GM10847 (cell line): ENCODE data around the gene SLC34A3.

Experiments used
- POLR2A ChIP-seq: IDR thresholded peaks from 2 replicates; pipeline ENCODE4 v1.6.1; 2011; ENCODE audit not compliant: insufficient read length; ENCODE audit errors: extremely low read depth

The SLC34A3 gene

DNA sequence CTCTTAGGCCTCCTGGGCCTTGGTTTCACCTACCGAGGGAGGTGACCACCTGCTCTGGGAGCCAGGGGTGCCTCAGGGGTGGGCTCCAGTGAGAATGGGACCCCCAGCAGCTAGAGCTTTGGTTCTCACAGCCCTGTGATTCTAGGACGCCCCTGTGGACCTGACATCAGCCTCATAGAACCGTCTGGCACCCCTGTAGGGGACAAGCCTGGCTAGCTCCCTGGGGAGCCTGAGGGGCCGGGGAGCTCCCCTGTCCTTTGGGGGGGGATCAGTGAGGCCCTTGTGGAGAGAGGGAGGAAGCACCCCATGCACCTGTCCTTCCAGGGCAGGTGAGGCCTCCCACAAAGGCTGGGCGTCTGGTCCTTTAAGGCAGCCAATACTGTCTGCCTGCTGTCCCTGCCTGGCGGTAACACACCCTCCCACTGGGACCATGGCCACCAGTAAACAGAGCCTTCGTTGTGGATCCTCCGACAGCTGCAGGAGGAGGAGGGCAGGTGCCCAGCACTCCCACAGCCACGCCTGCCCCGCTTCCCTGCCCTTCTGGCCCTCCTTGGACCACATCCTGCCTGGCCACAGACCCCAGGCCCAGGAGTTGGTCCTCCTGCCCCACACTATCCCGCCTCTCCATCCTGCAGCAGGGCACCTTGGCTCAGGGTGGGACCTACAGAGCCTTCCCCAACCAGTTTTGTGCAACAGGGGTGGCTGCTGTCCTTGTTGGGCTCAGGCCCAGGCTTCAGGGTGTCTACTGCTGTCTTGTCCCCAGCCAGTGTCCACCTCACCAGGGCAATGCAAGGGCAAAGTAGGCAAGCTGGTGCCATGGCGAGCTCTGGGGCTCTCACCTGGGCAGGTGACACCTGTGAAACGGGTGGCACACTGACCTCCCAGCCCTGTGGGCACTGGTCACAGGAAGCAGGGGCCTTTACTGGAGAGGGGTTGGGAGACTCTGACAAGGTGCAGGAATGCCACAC is 7.3 kb downstream of the SLC34A3 start:
- no peak for TF ChIP-seq POLR2A

DNA sequence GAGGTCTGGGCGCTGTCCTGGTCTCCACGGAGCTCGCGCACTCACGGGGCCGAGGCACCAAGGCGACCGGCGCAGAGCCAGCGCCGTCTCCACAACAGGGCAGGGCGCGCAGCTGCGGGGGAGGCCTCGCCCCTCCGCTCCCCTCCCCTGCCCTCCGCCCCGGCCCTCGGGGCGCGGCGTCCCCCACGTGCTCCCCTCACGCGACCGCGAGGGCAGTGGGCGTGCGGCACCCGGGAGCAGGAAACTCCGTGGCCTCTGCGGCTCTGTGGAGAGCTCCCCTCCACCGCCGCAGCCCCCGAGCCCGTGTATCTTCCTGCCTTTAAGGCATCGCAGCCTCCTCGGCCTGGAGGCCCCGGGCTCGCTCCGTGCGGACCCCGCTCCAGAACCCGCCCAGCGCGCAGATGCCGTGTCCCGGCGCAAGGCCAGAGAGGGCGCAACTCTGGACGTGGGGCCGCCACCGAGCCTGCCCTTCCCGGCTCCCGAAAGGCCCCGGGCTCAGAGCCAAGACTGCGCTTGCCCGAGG is 9.7 kb downstream of the SLC34A3 start:
- peak; percentile 57 for TF ChIP-seq POLR2A

DNA sequence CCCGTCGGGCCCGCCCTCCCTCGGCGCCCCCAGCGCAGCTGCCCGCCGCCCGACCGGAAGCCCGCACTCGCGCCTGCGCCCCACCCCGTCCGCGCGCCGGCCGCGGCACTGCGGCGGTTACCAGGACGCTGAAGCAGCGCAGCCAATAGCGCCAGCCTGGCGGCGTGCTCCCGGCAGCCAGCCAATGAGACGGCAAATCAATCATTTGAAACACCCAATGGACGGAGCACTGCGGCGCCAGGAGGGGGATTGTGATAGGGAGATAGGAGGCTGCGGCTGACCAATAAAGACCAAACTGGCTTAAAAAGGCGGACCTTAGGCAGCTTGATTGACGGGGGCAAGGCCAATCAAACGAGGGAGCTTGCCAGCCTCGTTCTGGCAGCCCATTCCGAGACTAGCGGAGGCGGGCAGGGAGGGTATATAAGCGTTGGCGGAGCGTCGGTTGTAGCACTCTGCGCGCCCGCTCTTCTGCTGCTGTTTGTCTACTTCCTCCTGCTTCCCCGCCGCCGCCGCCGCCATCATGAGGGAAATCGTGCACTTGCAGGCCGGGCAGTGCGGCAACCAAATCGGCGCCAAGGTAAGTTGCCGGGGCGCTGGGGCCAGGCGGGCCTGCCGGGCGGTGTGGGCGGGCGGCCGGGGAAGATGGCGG is 10.3 kb downstream of the SLC34A3 start, which contains the start of gene TUBB4B:
TUBB4B (plus strand) TSS at position 447 of the 649 bp plus-strand sequence; CDS start at position 521, 74 bp downstream.
- peak; percentile 100 for TF ChIP-seq POLR2A

DNA sequence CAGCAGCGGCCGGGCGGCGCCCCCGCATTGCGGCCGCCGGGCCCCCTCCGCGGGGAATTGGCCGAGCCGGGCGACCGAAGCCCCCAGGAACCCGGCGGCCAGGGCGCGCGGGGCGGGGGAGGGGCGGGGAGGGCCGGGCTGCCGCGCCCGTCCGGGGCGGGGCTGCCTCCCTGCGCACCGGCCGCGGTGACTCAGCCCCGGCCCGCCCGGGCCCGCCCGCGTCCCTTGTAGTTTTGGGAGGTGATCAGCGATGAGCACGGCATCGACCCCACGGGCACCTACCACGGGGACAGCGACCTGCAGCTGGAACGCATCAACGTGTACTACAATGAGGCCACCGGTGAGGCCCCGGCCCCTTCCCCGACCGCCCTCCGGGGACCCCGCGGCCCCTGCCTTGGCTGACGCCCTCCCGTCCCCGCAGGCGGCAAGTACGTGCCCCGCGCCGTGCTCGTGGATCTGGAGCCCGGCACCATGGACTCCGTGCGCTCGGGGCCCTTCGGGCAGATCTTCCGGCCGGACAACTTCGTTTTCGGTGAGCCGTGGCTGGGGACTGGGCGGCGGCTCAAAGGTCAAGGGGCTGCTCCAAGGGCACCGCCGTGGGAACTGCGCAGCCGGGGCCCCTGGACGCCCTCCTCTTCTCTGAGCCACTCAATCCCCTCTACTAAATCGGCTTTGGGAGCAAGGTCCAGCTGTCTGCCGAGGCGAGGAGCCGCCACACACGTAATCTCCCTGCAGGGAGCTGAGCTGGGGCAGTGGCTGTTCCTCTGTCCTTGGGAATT is 11.0 kb downstream of the SLC34A3 start:
- TF ChIP-seq POLR2A, result no peak

DNA sequence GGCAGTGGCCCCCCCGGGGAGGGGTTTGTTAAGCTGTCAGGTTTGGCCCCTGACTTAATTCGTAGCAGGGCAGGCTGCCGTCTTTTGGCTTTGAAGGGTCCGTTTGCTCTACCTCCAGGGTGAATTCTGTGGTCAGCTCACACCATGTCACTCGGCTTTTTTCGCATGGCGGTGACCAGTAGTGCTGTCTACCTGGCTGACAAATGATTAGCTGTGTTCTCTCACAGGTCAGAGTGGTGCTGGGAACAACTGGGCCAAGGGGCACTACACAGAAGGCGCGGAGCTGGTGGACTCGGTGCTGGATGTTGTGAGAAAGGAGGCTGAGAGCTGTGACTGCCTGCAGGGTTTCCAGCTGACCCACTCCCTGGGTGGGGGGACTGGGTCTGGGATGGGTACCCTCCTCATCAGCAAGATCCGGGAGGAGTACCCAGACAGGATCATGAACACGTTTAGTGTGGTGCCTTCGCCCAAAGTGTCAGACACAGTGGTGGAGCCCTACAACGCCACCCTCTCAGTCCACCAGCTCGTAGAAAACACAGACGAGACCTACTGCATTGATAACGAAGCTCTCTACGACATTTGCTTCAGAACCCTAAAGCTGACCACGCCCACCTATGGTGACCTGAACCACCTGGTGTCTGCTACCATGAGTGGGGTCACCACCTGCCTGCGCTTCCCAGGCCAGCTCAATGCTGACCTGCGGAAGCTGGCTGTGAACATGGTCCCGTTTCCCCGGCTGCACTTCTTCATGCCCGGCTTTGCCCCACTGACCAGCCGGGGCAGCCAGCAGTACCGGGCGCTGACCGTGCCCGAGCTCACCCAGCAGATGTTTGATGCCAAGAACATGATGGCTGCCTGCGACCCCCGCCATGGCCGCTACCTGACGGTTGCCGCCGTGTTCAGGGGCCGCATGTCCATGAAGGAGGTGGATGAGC is 11.8 kb downstream of the SLC34A3 start:
- no peak for TF ChIP-seq POLR2A

DNA sequence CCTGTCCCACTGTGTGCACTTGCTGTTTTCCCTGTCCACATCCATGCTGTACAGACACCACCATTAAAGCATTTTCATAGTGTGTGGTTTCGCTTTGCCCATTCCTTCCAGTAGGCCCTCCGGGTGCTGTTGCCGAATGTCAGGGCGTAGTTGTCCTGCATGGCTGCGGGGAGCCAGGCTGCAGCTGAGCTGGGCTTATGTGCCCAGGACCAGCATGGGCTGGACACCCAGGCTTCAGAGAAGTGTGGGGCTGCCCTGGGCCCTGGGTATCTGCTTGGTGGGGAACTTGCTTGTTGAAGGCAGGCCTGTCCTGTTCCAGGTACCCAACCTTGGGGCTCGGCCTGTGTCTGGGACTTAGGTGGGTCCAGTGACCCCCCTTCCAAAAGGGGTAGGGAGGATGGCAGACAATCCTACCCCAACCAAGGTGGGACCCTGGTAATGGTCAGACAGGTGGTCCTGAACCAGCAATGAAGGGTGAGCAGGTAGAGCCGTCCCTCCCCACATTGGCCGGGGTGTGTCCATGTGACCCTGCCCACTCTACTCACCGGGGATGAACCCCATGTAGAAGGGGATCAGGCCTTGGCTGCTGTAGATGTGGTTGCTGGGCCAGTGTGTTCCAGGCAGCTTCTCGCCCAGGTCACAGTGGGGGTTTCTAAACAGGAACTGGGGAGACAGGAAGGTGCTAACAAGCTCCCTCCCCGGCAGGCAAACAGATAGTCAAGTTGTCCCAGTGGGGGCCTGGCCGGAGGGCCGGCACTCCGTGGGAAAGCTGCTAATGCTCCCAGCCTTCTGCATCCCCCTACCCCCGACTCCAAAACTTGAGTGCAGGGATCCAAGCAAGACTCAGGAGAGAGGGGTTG is 13.2 kb downstream of the SLC34A3 start:
- no peak for TF ChIP-seq POLR2A

DNA sequence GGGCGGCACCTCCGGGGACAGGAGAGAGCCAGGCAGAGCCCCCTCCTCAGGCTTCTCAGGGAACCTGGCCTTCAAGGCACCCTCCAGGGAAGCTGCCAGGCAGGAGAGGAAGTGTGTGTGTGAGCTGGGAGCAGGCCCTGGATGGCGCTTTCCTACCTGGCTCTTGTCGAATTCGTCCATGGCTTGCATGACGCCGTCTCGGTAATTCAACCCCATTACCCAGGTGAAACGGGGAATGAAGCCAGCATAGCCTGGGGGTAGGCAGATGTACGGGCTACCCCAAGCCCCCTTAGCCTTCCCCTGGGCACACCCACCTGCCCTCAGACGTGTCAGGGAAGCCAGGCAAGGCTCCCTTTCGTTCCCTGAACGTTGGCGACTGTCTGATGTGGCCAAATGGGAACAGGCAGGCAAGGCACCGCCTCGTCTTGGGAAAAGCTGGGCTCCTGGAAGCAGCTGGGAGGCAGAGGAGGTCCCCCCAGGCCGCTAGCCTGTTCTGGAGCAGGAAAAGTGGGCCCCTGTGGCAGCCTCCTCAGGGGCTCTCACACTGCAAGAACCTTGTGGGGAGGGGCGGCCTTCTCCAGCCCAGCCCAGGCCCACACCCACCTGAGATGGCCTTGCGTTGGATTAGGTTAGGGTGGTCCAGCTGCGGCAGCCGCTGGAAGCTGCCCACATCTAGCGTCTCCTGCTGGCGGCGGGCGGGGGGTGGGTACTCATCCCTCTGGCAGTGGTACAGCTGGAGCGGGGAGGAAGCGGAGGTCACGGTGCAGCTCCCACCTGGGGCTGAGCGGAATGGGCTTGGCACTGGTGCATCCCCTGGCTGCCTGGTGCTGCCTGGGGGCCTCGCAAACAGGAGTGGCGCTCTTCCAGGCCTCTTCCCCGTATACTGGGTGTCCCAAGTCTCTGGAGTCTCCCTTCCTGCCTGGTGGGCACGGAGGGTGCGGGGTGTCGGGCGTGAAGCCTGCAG is 14.1 kb downstream of the SLC34A3 start:
- TF ChIP-seq POLR2A, result no peak

DNA sequence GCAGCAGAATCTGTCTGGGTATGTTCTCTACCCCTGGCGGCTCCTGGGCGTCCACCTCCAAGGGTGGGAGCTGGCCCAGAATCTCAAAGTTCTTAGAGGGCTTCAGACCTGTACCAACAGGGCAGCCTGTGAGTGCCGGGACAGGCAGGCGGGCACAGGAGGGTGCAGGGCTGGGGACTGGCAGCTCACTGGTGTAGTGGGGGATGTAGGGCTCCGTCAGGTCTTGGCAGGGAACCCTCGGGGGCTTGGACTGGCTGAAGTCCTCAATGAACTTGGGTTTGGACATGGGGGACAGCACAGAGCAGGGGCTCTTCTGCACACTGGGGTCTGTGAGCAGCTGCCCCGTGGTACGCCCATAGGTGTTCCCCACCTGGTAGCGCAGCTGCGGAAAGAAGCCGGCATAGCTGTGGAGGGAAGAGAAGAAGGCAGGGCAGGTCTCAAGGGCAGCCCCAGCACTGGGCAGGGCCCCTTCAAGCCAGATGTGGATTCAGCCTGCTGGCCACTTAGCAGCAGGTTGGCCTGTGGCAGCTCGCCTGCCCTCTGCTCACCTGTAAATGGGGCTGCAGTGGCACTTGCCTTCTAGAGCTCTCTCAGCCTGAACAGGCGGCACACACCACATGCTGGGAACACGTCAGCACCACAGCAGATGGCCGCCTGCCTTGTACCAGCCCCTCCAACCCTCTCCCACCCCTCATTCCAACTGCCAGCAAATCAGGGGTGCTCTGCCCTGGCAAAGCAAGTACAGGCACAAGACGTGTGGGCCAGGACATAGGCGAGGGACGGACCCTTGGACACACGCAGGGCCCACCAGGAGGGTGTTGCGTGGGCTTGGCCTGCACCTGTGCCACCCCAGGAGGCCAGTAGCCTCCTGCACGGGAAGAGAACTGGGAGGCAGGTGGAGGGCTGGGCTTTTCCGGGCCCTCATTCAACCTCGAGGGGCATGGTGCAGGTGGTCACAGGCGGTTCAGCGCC is 15.0 kb downstream of the SLC34A3 start:
- no peak for TF ChIP-seq POLR2A

DNA sequence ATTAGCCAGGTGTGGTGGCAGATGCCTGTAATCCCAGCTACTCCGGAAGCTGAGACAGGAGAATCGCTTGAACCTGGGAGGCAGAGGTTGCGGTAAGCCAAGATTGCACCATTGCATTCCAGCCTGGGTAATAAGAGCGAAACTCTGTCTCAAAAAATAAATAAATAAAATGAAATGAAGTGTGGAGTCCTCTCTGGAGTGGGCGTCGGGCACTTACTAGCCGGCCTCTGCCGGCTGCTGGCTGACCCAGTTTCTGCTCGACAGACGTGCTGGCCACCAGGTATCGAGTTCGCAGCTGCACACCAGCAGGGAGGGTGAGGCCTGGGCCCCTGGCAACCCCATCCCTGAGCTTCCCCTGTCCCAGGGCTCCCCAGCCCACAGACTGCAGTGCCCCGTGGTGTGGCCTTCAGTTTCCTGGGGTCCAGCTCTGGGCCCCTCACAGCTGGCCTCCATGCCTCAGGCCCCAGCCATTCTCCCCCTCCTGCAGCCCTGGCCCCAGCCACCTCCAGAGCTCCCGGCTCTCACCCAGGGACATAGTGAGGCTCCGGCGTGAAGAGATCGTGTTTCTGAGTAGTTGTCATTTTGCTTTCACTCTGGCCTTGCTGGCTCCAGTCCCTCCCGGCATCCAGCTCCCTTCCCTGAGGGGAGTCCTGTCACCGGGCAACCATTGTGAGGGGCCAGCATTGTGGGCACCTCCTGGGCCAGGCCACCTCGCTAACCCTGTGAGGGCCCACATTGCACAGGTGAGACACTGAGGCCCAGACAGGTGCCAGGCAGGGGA is 16.6 kb downstream of the SLC34A3 start:
- TF ChIP-seq POLR2A, result no peak

DNA sequence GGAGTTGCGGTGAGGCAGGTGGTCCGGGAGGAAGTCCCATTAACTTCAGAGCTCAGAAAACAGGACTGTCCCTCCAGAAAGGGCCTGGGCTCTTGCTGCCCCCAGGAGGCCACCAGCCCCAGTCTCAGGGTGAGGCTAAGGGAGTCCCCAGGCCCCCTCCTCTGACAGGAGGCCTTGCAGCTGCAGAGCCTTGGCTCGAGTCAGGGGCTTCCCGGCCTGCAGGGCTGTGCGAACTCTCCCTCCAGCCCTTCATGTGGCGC is 17.1 kb downstream of the SLC34A3 start:
- TF ChIP-seq POLR2A, result no peak
